DOHH2 (cell line): ENCODE data around the gene THBS2.

Source experiments
- H3F3A ChIP-seq: fragments of 200-600 bp; sonication (generic), shearing (Covaris generic); 2 replicates; pipeline ENCODE4 v1.6.0; 2016; ENCODE audit warnings: antibody characterized with exemption, mild to moderate bottlenecking; ENCODE audit not compliant: control insufficient read depth, insufficient read depth
- H3K27ac ChIP-seq: fragments of 200-600 bp; sonication (generic); 2 replicates; pipeline ENCODE4 v1.5.1; 2014; ENCODE audit warnings: low read depth, mild to moderate bottlenecking, low read length, moderate library complexity
- H3K27me3 ChIP-seq: fragments of 200-600 bp; sonication (generic); 2 replicates; pipeline ENCODE4 v1.6.1; 2014; ENCODE audit warnings: mild to moderate bottlenecking, low read length, mixed read lengths; ENCODE audit not compliant: control insufficient read depth
- H3K36me3 ChIP-seq: fragments of 200-600 bp; sonication (generic); 2 replicates; pipeline ENCODE4 v1.6.1; 2014; ENCODE audit warnings: mild to moderate bottlenecking, low read length, moderate library complexity, mixed read lengths; ENCODE audit not compliant: control insufficient read depth
- H3K4me1 ChIP-seq: fragments of 200-600 bp; sonication (generic); 2 replicates; pipeline ENCODE4 v1.6.1; 2014; ENCODE audit warnings: mild to moderate bottlenecking, low read length, mixed read lengths; ENCODE audit not compliant: control insufficient read depth
- H3K4me2 ChIP-seq: fragments of 200-600 bp; sonication (generic); 2 replicates; pipeline ENCODE4 v1.6.0; 2014; ENCODE audit warnings: mild to moderate bottlenecking, low read length, moderate library complexity
- H3K4me3 ChIP-seq: fragments of 200-600 bp; sonication (generic); 2 replicates; pipeline ENCODE4 v1.5.1; 2014; ENCODE audit warnings: mild to moderate bottlenecking, low read length, mixed read lengths
- H3K79me2 ChIP-seq: fragments of 200-600 bp; sonication (generic); 2 replicates; pipeline ENCODE4 v1.6.1; 2014; ENCODE audit warnings: mild to moderate bottlenecking, low read length, mixed read lengths; ENCODE audit not compliant: control insufficient read depth
- H3K9me2 ChIP-seq: fragments of 200-600 bp; sonication (generic); replicated peaks from 2 replicates; pipeline ENCODE4 v1.6.1; 2014; ENCODE audit warnings: mild to moderate bottlenecking, low read length, mixed read lengths; ENCODE audit not compliant: control insufficient read depth
- H3K9me3 ChIP-seq: fragments of 200-600 bp; sonication (generic); 2 replicates; pipeline ENCODE4 v1.6.1; 2014; ENCODE audit warnings: antibody characterized with exemption, low read length, mixed read lengths; ENCODE audit not compliant: control insufficient read depth, insufficient read depth
- H4K20me1 ChIP-seq: fragments of 200-600 bp; sonication (generic); 2 replicates; pipeline ENCODE4 v1.6.0; 2014; ENCODE audit warnings: low read depth, mild to moderate bottlenecking, antibody characterized with exemption, low read length, moderate library complexity; ENCODE audit not compliant: control insufficient read depth, insufficient read depth
- CTCF ChIP-seq: fragments of 200-600 bp; sonication (generic); IDR thresholded peaks from one replicate; pipeline ENCODE4 v1.5.1; 2014; ENCODE audit warnings: antibody characterized with exemption, mild to moderate bottlenecking, low read depth, low read length; ENCODE audit not compliant: poor library complexity, severe bottlenecking
- EZH2phosphoT487 ChIP-seq: fragments of 200-600 bp; sonication (generic); IDR thresholded peaks from 2 replicates; pipeline ENCODE4 v1.6.1; 2017; ENCODE audit warnings: borderline replicate concordance, mild to moderate bottlenecking, antibody characterized with exemption, low read length, moderate library complexity, mixed read lengths

The THBS2 gene

GRCh38 chr6:169171951-169172350 lies 81.7 kb downstream of the THBS2 start:
- no peak overlapping the region for H3K4me3 ChIP-seq
- H3K79me2 ChIP-seq = no peaks in the 10 kb centered on the region
- H3K9me3 ChIP-seq = peaks cover 2% of the 10 kb centered on the region; the same call in 1 of the 2 replicates
- no peaks in the 10 kb centered on the region for H4K20me1 ChIP-seq
- no peaks in the 10 kb centered on the region for H3K36me3 ChIP-seq
- H3K27ac ChIP-seq = no peak overlapping the region
- no peaks in the 10 kb centered on the region for H3K9me2 ChIP-seq
- no peaks in the 10 kb centered on the region for H3F3A ChIP-seq
- TF ChIP-seq EZH2phosphoT487 (no peak), CTCF (no peak)
- no peaks in the 10 kb centered on the region for H3K27me3 ChIP-seq
- no peak overlapping the region for H3K4me2 ChIP-seq
- no peaks in the 10 kb centered on the region for H3K4me1 ChIP-seq

- no peaks in the 10 kb centered on the region for H3F3A ChIP-seq
- no peaks in the 10 kb centered on the region for H4K20me1 ChIP-seq
- no peaks in the 10 kb centered on the region for H3K27me3 ChIP-seq
- H3K4me1 ChIP-seq = no peaks in the 10 kb centered on the region
- H3K9me3 ChIP-seq = peaks cover 2% of the 10 kb centered on the region; the same call in 1 of the 2 replicates
- no peaks in the 10 kb centered on the region for H3K9me2 ChIP-seq
- H3K4me3 ChIP-seq = no peak overlapping the region
- H3K27ac ChIP-seq = no peak overlapping the region
- no peak overlapping the region for H3K4me2 ChIP-seq
- H3K36me3 ChIP-seq = no peaks in the 10 kb centered on the region
- TF ChIP-seq EZH2phosphoT487 (no peak), CTCF (no peak)
- no peaks in the 10 kb centered on the region for H3K79me2 ChIP-seq
Observed at GRCh38 chr6:169171016-169171415, 82.6 kb downstream of the THBS2 start.

GRCh38 chr6:169170583-169170955 lies 83.1 kb downstream of the THBS2 start:
- Histone ChIP-seq H3K4me1 (no peaks in the 10 kb centered on the region), H4K20me1 (no peaks in the 10 kb centered on the region), H3K4me3 (no peak overlapping the region), H3K4me2 (no peak overlapping the region), H3K9me3 (peaks cover 2% of the 10 kb centered on the region; the same call in 1 of the 2 replicates), H3F3A (no peaks in the 10 kb centered on the region), H3K36me3 (no peaks in the 10 kb centered on the region), H3K27me3 (no peaks in the 10 kb centered on the region), H3K79me2 (no peaks in the 10 kb centered on the region), H3K9me2 (no peaks in the 10 kb centered on the region), H3K27ac (no peak overlapping the region)
- TF ChIP-seq CTCF (no peak), EZH2phosphoT487 (no peak)
